ENCODE measurements around the gene KCP. TPM values are rescaled to one million over a fixed set of nuclear protein-coding genes. Genes with fewer than 3 reads are reported as not detected.

The KCP gene
- total RNA-seq, 1 donor from 2014 or later = not detected

- peak in 1 of 2 donors; percentile 13 for DNase-seq (ENCODE audit: low read depth in 2 of 2)
These were observed 82.4 kb downstream of the KCP start for GRCh38 chr7:128827971-128828711.

- DNase-seq (ENCODE audit: low read depth in 2 of 2) = peak; percentile 46 to 68
These were observed 83.1 kb downstream of the KCP start for GRCh38 chr7:128827248-128827958.

DNA sequence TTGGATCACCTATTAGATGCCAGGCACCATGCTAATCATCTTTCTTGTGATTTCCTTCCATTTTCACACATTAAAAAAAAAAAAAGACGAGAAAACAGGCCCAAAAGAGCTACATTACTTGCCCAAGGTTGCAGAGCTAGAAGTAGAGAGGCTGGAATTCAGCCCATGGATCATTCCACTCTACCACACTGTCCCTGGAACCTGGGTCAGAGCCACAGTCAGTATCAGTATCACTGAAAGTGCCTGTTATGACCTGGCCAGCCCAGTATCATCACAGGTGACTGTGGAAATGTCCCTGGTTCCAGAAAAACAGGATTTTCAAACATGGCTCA, 83.6 kb downstream of the KCP start:
- no peak for DNase-seq (ENCODE audit: low read depth in 2 of 2)

Other genes with a start within 250 kb of the KCP start
- 0.20 and 0.22 TPM in 2 replicates for gene GARIN1A, start 238.4 kb downstream of the KCP start, total RNA-seq
- gene CALU, start 171.3 kb downstream of the KCP start, total RNA-seq = 227 and 242 TPM in 2 replicates
- gene OPN1SW, start 134.9 kb downstream of the KCP start, total RNA-seq = not detected in 2 replicates
- gene CCDC136, start 118.7 kb downstream of the KCP start, total RNA-seq = 0.99 and 1.1 TPM in 2 replicates
- 122 and 131 TPM in 2 replicates for gene FLNC, start 80.3 kb downstream of the KCP start, total RNA-seq
- gene ATP6V1F, start 47.9 kb downstream of the KCP start, total RNA-seq = 86.5 and 97.6 TPM in 2 replicates
- under 0.01 TPM in 1 of 2 replicates, not detected in the other for gene IRF5, start 27.2 kb upstream of the KCP start, total RNA-seq
- gene TNPO3, start 144.4 kb upstream of the KCP start, total RNA-seq = 39.9 and 40.5 TPM in 2 replicates
- under 0.01 and 0.44 TPM in 2 replicates for gene TSPAN33, start 234.0 kb upstream of the KCP start, total RNA-seq

Data from lung microvascular endothelial cell (primary cell).